GM12874 (cell line): ENCODE measurements around the gene AGBL2.

Experiments used
- TF ChIP-seq, protein P1 (sequence below): IDR thresholded peaks from 2 replicates; pipeline ENCODE4 v1.5.1; 2011; ENCODE audit warnings: low read depth, mild to moderate bottlenecking, control low read depth, low read length, moderate library complexity; ENCODE audit not compliant: insufficient read depth

AGBL2 gene

DNA sequence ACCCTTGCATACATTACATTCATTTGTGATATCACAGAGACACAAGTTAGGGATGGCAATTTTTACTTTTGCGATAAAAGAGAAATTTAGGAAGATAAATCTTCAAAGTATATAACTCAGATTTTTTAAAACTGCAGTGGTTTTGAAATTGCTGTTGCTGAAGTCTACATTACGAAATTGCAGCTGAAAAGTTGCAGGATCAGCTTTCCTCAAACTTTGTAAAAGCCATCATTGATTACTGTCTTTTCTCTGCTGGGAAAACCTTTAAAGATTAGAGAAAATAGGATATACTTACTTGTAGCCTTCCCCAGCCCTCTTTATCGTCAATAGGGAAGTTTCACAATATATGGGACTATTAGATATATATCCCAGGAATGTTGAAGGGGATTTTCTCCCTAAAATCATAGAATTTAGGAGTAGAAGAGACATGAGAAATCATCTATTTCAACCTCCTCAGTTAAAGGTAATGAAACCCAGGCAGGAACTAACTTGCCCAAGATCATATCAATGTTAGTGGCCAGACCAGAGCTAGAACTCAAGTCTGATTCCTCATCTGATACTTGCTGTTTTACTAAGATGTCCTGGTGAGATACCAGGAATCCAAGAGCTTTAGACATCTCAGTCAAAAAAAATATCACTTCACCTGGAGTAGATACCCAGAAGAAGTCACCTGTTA, 10.4 kb upstream of the AGBL2 start:
- TF ChIP-seq, protein P1, sequence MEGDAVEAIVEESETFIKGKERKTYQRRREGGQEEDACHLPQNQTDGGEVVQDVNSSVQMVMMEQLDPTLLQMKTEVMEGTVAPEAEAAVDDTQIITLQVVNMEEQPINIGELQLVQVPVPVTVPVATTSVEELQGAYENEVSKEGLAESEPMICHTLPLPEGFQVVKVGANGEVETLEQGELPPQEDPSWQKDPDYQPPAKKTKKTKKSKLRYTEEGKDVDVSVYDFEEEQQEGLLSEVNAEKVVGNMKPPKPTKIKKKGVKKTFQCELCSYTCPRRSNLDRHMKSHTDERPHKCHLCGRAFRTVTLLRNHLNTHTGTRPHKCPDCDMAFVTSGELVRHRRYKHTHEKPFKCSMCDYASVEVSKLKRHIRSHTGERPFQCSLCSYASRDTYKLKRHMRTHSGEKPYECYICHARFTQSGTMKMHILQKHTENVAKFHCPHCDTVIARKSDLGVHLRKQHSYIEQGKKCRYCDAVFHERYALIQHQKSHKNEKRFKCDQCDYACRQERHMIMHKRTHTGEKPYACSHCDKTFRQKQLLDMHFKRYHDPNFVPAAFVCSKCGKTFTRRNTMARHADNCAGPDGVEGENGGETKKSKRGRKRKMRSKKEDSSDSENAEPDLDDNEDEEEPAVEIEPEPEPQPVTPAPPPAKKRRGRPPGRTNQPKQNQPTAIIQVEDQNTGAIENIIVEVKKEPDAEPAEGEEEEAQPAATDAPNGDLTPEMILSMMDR = no peak

DNA sequence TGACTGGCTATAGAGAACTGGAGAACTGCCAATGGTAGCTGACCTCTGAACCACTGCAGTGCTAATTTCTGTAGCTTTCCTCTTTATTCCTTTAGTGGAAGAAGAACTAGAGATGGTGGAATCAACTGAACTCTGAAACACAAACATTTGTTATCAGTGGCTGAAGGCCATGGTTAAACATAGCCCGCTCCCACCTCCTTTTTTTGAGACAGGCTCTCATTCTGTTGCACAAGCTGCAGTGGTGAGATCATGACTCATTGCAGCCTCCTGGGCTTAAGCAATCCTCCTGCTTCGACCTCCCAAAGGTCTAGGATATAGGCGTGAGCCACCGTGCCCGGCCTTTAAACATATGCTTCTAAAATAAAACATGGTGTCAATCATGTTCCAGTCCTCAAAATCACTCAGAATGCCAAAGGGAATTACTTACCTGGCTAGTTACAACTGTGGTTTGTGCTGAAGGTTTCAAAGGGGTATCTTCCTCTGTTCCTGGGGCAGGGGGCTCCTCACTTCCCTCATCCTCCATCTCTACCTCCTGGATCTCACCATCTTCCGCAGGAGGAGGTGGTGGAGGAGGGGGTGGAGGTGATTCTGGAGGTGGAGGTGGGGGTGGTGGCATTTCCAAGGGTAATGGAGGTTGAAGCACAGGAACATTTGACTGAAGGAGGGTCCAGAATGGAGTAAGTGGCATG, 9.0 kb upstream of the AGBL2 start:
- TF ChIP-seq, protein P1 = no peak

DNA sequence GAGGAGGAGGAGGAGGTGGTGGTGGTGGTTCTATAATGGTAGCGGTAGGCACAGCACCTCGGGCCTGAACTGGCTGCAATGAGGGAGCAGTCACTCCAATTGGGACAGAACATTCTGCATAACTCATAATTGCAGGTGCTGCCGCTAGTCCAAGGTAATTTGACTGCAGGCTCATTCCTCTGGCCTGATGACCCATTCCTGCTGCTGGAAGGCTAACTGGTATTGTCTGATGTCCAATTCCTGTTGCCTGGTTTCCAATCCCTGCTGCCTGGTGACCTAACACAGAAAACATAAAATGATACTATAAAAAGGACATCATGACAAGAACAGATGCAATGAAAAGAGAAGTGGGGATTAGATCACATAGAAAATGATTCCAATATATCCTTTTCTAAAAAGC, 7.9 kb upstream of the AGBL2 start:
- TF ChIP-seq, protein P1 = no peak

- TF ChIP-seq, protein P1 = no peak
Measured at GRCh38 chr11:47720651-47721050, 5.5 kb upstream of the AGBL2 start.

GRCh38 chr11:47716692-47717091, 1.5 kb upstream of the AGBL2 start:
- TF ChIP-seq, protein P1 = no peak

DNA sequence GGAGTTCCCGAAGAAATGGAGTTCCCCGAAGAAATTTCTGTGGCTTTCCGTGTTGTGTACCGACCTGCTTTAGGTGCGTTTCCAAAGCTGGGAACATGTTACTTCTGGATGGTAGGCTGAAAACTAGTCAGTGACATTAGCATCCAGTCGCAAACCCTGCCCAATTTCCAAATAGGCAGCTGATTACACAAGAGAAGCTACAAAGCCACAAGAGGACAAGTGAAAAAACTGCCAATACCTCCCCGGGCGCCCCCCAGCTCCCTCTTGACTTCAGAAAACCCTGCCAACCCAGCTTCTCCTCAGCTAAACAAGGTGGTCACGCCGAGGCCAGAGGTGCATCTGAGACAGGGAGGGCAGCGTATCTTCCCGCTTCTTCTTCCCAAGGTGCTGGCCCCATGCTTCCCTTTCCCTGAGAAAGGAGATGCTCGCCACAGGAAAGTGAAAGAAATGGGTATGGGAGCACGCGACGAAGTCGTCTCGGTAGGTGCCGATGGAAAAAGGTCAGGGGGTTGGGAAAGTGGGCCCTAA, 551 bp downstream of the AGBL2 start:
- TF ChIP-seq, protein P1 = no peak

DNA sequence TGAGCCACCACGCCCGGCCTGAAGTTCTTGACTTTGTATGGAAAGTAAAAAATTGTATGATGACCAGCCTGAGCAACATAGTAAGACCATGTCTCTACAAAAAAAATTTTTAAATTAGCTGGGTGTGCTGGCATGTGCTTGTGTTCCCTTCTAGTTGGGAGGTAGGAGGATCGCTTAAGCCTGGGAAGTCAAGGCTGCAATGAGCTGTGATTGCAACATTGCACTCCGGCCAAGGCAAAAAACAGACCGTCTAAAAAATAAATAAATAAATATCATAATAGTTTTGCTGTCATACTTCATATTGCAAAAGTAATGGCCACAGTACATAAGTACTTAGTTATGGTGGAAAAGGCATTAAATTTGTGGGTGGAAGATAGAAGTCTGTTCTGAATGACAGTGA, 3.4 kb downstream of the AGBL2 start:
- TF ChIP-seq, protein P1 = no peak
